Measurements from ENCODE around the gene HSPA1B. TPM values are rescaled to one million over a fixed set of nuclear protein-coding genes. Genes with fewer than 3 reads are reported as not detected.

HSPA1B gene
- total and polyA plus RNA-seq, 2 donors (not counting 1 experiment from before 2014, with no cell fraction given) = 35.5 to 115 TPM

GRCh38 chr6:31779908-31780307, 47.6 kb upstream of the HSPA1B start:
- H3K4me3 ChIP-seq (replicated peaks in 1 of 4; ENCODE audit: control extremely low read depth in 1 of 4, insufficient read depth in 1 of 4, low read depth in 3 of 4, low read length in 4 of 4) = no peak overlapping the region
- TF ChIP-seq, protein P1, sequence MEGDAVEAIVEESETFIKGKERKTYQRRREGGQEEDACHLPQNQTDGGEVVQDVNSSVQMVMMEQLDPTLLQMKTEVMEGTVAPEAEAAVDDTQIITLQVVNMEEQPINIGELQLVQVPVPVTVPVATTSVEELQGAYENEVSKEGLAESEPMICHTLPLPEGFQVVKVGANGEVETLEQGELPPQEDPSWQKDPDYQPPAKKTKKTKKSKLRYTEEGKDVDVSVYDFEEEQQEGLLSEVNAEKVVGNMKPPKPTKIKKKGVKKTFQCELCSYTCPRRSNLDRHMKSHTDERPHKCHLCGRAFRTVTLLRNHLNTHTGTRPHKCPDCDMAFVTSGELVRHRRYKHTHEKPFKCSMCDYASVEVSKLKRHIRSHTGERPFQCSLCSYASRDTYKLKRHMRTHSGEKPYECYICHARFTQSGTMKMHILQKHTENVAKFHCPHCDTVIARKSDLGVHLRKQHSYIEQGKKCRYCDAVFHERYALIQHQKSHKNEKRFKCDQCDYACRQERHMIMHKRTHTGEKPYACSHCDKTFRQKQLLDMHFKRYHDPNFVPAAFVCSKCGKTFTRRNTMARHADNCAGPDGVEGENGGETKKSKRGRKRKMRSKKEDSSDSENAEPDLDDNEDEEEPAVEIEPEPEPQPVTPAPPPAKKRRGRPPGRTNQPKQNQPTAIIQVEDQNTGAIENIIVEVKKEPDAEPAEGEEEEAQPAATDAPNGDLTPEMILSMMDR (conservative IDR thresholded peaks at IDR 0.05 in 1 of 2, IDR thresholded peaks at IDR 0.05 in 1 of 2; ENCODE audit: low read depth in 1 of 2, low read length in 2 of 2) = no peak
- no peak for TF ChIP-seq EZH2 (IDR thresholded peaks at IDR 0.05; ENCODE audit: low read length, missing control alignments)
- H4K20me1 ChIP-seq (ENCODE audit: control insufficient read depth, extremely low read depth, insufficient read depth, low read length) = no peaks in the 10 kb centered on the region
- no peak overlapping the region for H3K9ac ChIP-seq (ENCODE audit: insufficient read depth, low read length)
- H3K4me1 ChIP-seq (ENCODE audit: control insufficient read depth, extremely low read depth, insufficient read depth, low read length) = peaks cover 7% of the 10 kb centered on the region
- no peak overlapping the region for H3K27ac ChIP-seq (ENCODE audit: insufficient read depth, low read length)
- peaks cover 20% of the 10 kb centered on the region for H3K36me3 ChIP-seq (ENCODE audit: control insufficient read depth, insufficient read depth, low read length)
- no peaks in the 10 kb centered on the region for H3K79me2 ChIP-seq (ENCODE audit: control insufficient read depth, insufficient read depth, low read length)
- no peaks in the 10 kb centered on the region for H3K27me3 ChIP-seq (ENCODE audit: control insufficient read depth, insufficient read depth, low read length)
- no peak overlapping the region for H3K4me2 ChIP-seq (ENCODE audit: extremely low read depth, insufficient read depth, low read length)
- no peak for DNase-seq (ENCODE audit: low read depth in 2 of 2)
- H3K9me3 ChIP-seq (ENCODE audit: control insufficient read depth, insufficient read depth, low read depth, low read length) = no peaks in the 10 kb centered on the region
- H2AFZ ChIP-seq (ENCODE audit: low read length) = no peak overlapping the region

DNA sequence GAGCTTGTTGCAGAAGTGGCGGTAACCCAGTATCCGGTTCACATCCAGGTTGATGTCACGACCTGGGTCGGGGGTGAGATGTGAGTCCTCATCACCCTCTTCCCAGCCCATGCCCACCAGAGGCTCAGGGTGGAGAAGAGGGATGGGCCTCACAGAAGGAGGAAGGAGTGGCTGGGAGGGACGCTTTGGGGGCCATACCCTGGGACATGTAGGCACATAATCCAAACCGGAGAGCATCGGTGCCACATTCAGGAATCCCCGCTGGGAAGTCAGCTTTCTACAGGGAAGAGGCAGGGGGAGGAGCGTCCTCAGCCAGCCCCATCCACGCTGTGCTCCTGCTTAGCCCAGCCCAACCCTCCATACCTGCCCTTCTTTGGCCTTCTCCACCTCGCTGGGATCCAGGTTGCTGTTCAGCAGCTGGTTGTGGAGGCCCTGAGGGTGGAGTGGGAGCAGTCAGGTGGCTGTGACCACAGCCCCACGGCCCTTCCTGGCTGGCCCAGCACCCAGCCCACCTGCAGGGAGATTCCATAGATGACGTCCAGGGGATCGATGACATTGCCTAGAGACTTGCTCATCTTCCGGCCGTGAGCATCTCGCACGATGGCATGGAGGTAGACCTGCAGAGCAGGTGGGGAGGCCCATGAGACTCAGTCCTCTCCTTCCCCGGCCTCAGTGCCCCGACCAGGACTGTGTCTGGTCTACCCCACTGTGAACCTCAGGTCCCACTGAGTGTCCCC, 46.9 kb upstream of the HSPA1B start:
- H3K4me3 ChIP-seq (replicated peaks in 1 of 4; ENCODE audit: control extremely low read depth in 1 of 4, insufficient read depth in 1 of 4, low read depth in 3 of 4, low read length in 4 of 4) = no peak overlapping the region
- TF ChIP-seq, protein P1 (conservative IDR thresholded peaks at IDR 0.05 in 1 of 2, IDR thresholded peaks at IDR 0.05 in 1 of 2; ENCODE audit: low read depth in 1 of 2, low read length in 2 of 2) = no peak
- no peak for TF ChIP-seq EZH2 (IDR thresholded peaks at IDR 0.05; ENCODE audit: low read length, missing control alignments)
- H3K4me1 ChIP-seq (ENCODE audit: control insufficient read depth, extremely low read depth, insufficient read depth, low read length) = peaks cover 7% of the 10 kb centered on the region
- peaks cover 27% of the 10 kb centered on the region for H3K36me3 ChIP-seq (ENCODE audit: control insufficient read depth, insufficient read depth, low read length)
- no peaks in the 10 kb centered on the region for H3K27me3 ChIP-seq (ENCODE audit: control insufficient read depth, insufficient read depth, low read length)
- no peak for DNase-seq (ENCODE audit: low read depth in 2 of 2)
- H3K9ac ChIP-seq (ENCODE audit: insufficient read depth, low read length) = no peak overlapping the region
- H2AFZ ChIP-seq (ENCODE audit: low read length) = no peak overlapping the region
- no peak overlapping the region for H3K27ac ChIP-seq (ENCODE audit: insufficient read depth, low read length)
- no peak overlapping the region for H3K4me2 ChIP-seq (ENCODE audit: extremely low read depth, insufficient read depth, low read length)
- H3K79me2 ChIP-seq (ENCODE audit: control insufficient read depth, insufficient read depth, low read length) = no peaks in the 10 kb centered on the region
- no peaks in the 10 kb centered on the region for H4K20me1 ChIP-seq (ENCODE audit: control insufficient read depth, extremely low read depth, insufficient read depth, low read length)
- no peaks in the 10 kb centered on the region for H3K9me3 ChIP-seq (ENCODE audit: control insufficient read depth, insufficient read depth, low read depth, low read length)

DNA sequence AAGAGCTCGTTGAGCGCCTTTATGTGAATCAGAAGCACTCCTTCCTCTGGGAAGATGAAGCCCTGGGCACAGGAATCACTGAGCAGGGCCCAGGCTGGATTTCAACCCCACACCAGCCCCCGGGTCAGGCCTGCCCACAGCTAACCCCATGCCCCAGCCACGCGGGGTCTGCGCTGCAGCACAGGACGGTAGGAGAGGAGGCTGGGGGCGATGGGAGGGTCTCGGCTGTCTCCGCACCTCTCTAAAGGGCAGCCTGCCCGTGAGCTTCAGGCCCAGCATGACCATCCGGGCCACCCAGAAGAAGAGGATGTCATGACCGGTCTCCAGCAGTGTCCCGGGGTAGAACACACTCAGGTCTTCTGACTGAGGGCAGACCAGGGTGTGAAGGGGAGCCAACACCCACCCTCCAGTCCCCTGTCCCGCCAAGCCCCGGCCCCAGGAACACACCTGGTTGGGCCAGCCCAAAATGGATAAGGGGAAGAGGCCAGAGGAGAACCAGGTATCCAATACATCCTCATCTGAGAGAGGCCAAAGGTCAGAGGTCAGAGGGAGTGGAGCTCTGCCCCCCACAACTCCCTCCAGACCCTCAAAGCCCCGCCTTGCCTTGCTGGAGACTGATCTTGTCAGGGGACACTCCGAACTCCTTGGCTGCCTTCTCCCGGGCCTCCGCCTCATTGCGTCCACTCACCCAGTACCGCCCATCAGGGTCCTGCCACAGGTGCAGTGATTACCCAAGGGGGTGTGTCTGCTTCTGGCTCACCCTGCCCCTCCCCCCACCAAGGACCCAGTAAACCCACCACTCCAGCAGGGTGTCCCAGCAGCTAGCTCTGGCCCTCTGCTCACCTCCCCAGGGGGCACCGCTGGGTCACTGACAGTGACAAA, 46.1 kb upstream of the HSPA1B start:
- no peak overlapping the region for H3K9ac ChIP-seq (ENCODE audit: insufficient read depth, low read length)
- H3K4me2 ChIP-seq (ENCODE audit: extremely low read depth, insufficient read depth, low read length) = no peak overlapping the region
- no peak for TF ChIP-seq EZH2 (IDR thresholded peaks at IDR 0.05; ENCODE audit: low read length, missing control alignments)
- TF ChIP-seq, protein P1 (conservative IDR thresholded peaks at IDR 0.05 in 1 of 2, IDR thresholded peaks at IDR 0.05 in 1 of 2; ENCODE audit: low read depth in 1 of 2, low read length in 2 of 2) = no peak
- H2AFZ ChIP-seq (ENCODE audit: low read length) = no peak overlapping the region
- peaks cover 7% of the 10 kb centered on the region for H3K4me1 ChIP-seq (ENCODE audit: control insufficient read depth, extremely low read depth, insufficient read depth, low read length)
- H3K4me3 ChIP-seq (replicated peaks in 1 of 4; ENCODE audit: control extremely low read depth in 1 of 4, insufficient read depth in 1 of 4, low read depth in 3 of 4, low read length in 4 of 4) = no peak overlapping the region
- H3K27me3 ChIP-seq (ENCODE audit: control insufficient read depth, insufficient read depth, low read length) = no peaks in the 10 kb centered on the region
- H3K79me2 ChIP-seq (ENCODE audit: control insufficient read depth, insufficient read depth, low read length) = no peaks in the 10 kb centered on the region
- peaks cover 27% of the 10 kb centered on the region for H3K36me3 ChIP-seq (ENCODE audit: control insufficient read depth, insufficient read depth, low read length)
- DNase-seq (ENCODE audit: low read depth in 2 of 2) = no peak
- no peaks in the 10 kb centered on the region for H3K9me3 ChIP-seq (ENCODE audit: control insufficient read depth, insufficient read depth, low read depth, low read length)
- no peaks in the 10 kb centered on the region for H4K20me1 ChIP-seq (ENCODE audit: control insufficient read depth, extremely low read depth, insufficient read depth, low read length)
- H3K27ac ChIP-seq (ENCODE audit: insufficient read depth, low read length) = no peak overlapping the region

Measured in fibroblast of lung (primary cell).